HG03442 (cell line): ENCODE results near the gene MBD6.
"Not testable (repeated sequence)": the region's sequence is repeated elsewhere in the genome, so short reads cannot be mapped to it uniquely, and the experiment has no call there.

Experiments used
- ATAC-seq: cut with Tn5 transposase; IDR thresholded peaks from one replicate; pipeline ENCODE4 v1.9.1; 2021; ENCODE audit warnings: mild to moderate bottlenecking, moderate library complexity; ENCODE audit not compliant: unreplicated experiment

The MBD6 gene

DNA sequence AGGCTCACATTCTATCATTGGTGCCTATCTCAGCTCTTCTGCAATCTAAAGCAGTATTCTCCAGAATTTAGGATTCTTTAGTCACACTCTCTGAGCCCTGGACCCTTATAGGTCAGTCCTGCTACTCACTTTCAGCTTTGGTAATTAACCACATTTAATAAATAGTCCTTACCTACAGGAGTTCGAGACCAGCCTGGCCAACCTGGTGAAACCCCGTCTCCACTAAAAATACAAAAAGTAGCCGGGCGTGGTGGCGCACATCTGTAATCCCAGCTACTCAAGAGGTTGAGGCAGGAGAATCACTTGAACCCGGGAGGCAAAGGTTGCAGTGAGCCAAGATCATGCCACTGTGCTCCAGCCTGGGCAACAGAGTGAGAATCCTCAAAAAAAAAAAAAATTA lies 8.9 kb upstream of the MBD6 start:
- ATAC-seq, result not testable (repeated sequence)

DNA sequence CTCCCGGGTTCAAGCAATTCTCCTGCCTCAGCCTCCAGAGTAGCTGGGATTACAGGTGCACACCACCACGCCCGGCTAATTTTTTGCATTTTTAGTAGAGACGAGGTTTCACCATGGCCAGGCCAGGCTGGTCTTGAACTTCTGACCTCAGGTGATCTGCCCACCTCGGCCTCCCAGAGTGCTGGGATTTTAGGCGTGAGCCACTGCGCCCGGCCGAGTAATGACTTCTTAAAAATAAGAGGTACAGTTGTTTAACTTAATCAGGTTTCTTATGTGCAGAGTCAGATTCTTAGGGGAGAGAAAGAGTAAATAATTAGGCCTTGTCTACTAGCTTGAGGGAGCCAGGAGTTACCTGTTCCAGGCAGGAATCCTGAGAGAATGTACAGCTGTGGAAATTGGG lies 8.4 kb upstream of the MBD6 start:
- not testable (repeated sequence) for ATAC-seq

DNA sequence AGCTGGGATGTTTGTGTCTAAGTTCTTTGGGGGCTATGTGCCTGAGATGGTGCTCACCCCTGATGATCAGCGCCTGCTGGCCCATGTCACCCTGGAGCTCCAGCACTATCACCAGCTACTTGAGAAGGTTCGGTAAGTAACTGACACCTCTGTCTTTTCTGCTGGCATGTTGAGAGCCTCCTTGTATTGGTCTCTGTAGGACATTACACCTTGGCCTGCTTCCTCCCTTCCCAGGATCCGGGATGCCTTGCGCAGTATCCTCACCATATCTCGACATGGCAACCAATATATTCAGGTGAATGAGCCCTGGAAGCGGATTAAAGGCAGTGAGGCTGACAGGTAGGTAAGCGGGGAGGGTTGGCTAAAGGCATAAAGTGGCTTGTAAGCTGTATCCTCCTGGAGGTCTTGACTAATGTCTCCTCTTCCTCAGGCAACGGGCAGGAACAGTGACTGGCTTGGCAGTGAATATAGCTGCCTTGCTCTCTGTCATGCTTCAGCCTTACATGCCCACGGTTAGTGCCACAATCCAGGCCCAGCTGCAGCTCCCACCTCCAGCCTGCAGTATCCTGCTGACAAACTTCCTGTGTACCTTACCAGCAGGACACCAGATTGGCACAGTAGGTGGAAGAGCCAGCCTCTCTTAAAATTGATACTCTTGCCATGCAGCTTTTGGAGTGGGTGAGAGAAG lies 7.8 kb upstream of the MBD6 start:
- ATAC-seq, result no peak

DNA sequence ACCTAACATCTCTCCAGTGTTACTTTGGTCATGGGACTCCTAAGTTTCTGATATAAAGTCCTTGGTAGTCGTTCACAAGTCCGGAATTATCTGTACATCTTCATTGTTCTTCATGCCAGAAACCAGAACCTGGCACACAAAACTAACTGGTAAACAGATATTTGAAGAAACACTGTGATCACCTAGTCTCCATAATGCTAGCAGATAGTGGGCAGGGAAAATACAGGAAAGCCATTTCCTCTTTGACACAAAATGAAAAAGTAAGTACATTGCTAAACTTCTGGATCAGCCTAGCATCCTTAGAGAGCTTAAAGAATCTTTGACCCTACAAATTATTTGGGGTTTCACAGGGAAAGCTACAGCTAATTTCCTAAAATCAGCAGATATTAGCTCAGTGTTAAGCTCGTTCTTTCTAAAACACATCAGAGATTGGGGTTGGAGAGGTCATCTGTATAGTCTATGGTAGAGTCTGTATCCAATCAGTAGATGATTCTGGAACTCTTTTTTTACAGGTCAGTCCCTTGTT lies 7.2 kb upstream of the MBD6 start:
- ATAC-seq, result no peak

DNA sequence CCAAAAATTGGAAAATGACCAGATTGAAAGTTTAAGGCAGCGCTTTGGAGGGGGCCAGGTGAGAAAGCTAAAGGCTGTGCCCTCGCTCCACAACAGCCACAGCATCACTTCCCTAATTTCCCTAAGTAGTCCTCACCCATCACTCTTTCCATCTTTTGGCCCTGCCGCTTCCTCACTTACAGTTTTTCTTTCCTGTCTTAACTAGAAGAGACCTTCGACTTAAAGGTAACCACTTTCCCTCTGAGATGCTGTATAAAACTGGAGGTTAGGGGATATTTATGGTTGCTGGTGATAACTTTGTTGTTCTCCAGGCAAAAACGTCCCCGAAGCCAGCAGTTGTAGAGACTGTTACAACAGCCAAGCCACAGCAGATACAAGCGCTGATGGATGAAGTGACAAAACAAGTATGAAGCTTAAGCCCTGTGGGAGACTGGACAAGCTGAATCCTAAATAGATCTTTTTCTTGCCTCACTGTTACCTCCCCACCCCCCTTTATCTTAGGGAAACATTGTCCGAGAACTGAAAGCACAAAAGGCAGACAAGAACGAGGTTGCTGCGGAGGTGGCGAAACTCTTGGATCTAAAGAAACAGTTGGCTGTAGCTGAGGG lies 6.6 kb upstream of the MBD6 start:
- ATAC-seq, result no peak

DNA sequence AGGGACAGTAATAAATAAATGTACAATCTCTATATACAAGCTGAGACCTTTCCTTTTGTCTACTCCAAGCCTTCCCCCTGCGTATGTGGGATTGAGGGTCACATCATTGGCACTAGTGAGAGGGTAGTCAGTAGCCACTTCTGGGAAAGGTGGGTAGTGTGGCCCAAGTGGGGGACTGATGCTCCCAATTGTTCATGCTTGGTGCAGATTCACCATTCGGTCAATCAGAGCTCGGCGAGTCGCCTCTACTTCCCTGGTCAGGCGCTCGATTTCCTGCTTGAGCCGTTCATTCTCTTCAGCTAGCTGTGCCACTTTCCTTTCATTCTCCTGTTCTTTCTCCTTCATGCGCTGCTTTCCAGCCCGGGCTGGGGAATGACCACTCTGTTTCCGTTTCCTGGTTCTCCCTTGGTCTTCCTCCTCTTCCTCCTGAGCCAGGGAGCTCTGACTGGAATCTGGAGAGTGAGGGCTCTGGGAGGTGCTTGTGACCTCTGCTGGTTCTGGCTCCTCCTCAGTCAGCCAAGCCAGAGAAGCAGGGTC lies 5.9 kb upstream of the MBD6 start:
- no peak for ATAC-seq

DNA sequence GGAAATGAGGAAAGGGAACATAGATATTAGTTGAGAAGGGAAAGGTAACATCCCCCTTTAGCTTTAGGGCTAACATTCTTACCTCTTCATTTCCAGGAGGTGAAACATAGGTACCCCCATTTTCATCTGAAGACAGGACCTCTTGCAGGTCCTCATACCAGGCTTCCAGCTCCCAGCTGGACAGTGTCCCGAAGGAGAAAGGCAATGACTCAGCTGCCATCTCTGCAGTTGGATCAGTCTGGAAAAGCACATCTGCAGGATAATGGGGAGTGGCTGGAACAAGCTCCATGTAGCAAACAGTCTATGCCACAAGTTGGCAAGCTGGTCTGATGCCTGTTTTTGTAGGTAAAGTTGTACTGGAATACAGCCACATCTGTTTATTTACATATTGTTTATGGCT lies 5.4 kb upstream of the MBD6 start:
- no peak for ATAC-seq

DNA sequence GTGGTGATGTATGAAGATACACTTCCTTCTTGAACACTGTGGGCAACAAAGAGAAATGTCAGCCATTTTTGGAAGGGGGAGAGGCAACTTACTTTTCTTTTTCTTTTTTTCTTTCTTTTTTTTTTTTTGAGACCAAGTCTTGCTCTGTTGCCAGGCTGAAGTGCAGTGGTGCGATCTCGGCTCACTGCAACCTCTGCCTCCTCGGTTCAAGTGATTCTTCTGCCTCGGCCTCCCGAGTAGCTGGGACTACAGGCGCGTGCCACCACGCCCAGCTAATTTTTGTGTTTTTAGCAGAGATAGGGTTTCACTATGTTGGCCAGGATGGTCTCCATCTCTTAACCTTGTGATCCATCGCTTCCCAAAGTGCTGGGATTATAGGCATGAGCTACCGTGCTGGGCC lies 4.9 kb upstream of the MBD6 start:
- ATAC-seq, result not testable (repeated sequence)

DNA sequence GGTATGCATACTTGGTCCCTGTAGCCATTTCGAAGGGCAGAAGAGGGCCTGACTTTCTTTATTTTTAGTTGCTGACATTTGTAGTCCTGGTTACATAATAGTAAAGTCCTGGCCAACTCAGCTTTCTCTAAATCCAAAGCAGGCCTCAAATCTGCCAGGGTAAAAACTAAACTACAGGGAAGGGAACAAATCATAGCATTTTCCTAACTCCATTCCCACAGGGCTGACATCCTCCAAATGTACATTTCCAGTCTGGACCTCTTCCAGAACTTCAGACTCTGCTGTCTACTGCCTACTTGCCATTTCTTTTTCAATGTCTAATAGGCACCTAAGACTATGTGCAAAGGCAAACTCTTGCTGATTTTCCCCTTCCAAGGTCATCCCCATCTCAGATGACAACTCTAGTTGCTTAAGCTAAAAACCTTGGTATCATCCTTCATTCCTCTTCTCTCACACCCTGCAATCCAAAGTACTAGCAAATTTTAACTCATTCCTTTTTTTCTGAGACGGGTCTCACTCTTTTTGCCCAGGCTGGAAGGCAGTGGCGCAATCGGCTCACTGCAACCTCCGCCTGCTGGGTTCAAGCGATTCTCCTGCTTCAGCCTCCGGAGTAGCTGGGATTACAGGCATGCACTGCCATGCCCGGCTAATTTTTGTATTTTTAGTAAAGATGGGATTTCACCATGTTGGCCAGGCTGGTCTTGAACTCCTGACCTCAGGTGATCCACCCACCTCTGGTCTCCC lies 4.3 kb upstream of the MBD6 start:
- ATAC-seq, result no peak

DNA sequence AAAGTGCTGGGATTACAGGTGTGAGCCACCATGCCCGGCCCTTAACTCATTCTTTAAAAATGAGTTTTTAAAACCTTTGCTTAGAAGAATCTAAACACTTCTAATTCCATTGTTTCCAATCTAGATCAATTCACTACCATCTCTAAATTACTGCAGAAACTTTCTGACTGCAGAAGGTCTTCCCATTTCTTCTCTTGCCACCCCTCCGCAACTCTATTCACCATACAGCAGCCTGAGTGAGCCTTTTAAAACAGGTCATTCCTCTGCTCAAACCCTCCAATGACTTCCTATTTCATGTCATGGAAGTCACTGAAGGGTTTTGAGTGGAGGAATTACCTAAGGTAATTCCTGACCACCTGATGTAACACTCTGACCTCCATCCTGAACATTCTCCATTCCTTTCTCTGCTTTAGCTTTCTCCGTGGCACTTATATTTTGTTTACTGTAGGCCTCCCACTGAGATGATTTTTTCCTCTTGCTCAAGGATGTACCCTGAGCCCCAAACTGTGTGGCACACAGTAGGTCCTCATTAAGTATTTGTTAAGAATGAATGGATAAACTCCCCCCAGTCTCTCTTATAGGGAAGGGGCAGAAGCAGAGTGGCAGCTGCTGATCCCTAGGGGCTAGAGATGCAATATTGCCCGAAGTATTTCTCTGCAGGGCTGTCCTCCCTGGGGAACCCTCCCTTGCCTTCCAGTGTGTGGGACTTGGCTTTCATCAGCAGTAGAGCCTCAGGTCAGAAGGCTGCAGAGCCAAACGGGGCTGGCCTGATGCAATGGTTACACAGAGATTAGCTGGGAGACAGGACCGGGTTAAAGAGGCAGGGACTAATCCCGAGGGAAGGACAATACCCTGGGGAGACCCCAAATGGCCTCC lies 3.5 kb upstream of the MBD6 start:
- no peak for ATAC-seq

DNA sequence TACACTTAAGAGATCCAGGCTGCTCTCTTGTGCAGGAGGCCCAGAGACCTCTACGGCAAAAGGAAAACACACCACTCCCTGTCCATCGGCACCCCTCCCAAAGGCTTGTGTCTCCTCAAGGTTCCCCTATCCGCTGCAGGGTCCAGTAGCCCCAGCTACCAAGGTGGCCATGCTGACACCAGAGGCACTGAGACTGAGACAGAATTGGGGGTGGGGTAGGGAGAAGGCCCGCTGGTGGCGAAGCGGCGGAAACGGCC lies 2.9 kb upstream of the MBD6 start:
- no peak for ATAC-seq

DNA sequence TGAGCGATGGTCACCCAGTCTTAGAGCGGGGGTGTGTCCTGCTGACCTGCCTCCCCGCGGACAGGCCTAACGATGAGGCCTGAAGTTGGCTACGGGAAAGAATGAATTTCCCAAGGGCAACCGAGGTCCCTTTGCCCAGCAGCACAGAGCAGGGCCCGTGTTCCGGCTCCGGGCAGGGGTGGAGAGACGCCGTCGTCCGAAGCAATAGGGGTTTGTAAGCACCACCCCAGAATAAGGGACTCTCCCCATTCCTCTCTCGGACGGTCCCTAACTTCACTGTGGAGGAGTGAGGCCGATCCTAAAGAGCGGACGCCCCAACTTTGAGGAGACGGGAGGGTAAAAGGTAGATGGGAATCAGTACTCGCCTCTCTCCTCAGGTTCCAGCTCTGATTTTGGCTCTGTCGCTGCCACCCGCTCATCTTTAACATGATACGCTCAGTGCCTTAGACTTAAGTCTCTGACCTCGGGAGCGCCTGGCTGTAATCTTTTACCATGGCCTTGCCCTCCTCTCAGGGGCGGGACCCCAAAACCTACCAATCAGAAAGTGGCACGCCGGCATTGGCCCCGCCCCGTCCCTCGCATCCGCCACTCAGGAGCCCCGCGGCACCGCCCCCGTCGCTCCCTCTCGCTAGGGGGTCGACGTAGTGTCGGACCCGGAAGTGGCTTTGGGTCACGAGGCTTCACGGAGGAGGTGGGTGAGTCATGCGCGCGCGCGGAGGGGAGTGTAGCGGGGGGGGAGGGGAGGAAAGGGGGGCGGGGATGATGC lies 2.4 kb upstream of the MBD6 start, which contains the start of gene DDIT3:
TSS of gene DDIT3 (minus strand) at position 462 of the 766 bp plus-strand sequence. CDS start 3,108 bp downstream, outside the sequence.
- ATAC-seq, result peak; percentile 66

DNA sequence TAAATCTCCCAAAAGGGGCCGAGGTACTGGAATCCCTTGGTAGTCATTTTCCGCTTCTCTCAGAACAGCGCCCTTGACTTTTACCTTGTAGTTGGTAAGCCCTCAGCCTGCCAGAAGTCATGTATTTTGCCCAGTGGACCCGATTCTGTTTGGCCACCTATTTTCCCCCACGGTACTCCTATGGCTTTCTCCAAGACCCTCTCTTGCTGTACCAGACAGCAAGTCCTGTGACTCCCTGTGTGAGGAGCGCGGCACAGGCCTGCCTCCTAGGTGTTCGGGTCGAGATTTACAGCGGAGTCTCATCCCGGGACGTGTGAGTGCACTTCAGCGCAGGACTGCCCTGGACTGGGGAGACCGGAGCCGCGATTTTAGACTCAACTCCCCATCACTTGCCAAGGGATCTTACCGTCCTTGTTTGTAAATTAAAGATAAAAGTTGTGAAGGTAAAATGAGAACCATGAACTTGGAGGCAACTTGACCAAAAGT lies 1.1 kb upstream of the MBD6 start:
- no peak for ATAC-seq

DNA sequence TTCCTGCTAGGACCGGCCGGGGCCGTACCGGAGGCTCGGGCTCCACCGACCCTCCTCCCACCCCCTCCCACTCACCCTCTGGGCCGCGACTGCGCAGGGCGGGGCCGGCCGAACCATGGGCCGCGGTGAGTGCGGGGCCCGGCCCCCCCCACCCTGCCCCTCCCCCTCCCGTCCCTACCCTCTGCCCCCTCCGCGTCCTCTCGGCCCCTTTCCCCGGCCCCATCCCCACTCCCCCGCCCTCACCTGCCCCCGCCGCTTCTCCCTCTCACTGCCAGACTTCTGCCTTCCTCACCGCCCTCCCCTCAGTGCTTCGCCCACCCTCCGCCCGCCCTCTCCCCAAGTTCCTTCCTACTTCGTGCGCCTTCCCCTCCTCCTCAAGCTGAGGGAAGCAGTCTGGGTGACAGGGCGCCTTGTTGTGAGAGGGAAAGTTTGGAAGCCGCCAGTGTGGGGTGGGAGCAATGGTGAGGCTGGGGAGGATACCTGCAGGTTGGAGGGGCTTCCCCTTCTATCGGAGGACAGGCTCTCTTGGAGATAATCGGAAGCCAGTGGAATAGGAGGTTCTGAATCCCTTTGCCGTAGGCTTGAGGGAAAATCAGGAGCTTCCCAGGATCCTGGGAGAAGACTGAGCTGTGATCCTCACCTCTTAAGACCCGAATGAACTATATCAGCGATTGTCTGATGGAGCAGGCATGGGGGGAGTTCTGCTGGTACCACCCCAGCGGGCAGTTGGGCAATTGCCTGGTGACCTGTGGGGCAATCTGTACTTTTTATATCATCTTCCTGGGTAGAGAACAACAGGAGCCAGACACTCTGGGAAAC lies 472 bp downstream of the MBD6 start:
- ATAC-seq, result no peak

DNA sequence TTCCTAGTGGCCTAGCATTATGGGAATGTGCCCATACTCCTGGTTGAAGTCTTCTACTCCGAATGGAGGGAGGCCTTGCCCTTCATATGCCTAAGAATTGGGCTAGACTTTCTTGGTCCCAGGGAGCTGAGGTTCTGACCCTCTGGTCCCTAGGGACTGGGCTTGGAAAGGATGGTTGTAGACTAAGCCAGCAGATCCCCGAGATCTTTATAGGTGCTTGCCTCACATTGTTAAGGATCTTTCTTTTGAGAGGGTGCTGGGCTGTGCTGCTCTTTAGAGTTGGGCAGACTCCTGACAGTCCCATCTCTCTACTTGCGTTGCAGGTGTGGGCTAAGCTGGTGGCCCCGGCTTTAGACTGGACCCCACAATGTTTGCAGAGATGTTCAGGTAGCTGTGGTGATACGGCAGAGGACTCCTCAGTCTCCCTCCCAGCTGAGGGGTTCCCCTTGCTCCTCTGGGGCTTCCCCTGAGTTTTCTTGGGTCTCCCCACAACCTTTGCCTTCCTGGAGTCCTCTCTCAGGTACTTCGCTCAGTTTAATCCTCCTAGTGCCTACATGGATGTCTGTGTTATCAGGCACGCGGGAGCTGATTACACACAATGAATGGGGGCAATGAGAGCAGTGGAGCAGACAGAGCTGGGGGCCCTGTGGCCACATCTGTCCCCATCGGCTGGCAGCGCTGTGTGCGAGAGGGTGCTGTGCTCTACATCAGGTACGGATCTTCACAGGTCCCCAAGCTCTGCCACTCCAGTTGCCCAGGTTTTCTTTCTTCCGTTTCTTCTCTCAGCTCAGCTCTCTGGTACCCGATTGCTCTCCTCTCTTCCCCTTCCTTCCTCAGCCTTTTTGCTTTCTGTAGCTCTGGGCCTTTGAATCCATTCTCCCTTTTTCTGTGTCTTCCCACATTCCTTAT lies 1.3 kb downstream of the MBD6 start:
- ATAC-seq, result no peak

DNA sequence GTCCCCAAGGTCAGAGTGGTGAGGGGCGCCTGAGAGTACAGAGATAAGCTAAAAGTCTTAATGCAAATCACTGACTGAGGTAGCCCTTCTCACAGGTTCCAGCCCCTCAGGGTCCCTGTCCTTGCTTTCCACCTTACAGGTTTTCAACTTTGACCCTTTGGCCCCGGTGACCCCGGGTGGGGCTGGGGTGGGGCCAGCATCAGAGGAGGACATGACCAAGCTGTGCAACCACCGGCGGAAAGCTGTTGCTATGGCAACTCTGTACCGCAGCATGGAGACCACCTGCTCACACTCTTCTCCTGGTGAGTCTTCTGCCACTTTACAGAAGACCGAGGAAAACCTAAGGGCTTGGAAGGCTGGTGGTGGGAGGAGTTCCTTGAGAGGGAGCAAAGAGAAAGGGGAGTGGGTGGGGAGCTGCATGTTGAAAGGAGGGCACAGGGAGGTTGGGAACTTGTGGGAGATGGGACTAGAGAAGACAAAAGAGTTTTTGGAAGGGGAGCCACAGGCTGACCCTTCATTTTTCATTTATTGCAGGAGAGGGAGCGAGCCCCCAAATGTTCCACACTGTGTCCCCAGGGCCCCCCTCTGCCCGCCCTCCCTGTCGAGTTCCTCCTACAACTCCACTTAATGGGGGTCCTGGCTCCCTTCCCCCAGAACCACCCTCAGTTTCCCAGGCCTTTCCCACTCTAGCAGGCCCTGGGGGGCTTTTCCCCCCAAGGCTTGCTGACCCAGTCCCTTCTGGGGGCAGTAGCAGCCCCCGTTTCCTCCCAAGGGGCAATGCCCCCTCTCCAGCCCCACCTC lies 2.4 kb downstream of the MBD6 start:
- ATAC-seq, result no peak
